Keratinocyte (primary cell): ENCODE measurements around the gene DDX20.

ENCODE experiments used
- EZH2 ChIP-seq: IDR thresholded peaks from one replicate; pipeline ENCODE4 v1.6.1; 2012; ENCODE audit warnings: inconsistent platforms, mild to moderate bottlenecking, low read length, moderate library complexity
- TF ChIP-seq, protein P1 (sequence below), 3 experiments: IDR thresholded peaks in 1 of 3; conservative IDR thresholded peaks in 1 of 3; optimal IDR thresholded peaks in 1 of 3; 2 replicates in 2 of 3; 3 replicates in 1 of 3; pipeline versions ENCODE3 to v1.5.1; 2011; ENCODE audit warnings: low read length in 3 of 3, mild to moderate bottlenecking in 3 of 3, moderate library complexity in 2 of 3, control low read depth in 1 of 3, inconsistent platforms in 1 of 3; ENCODE audit not compliant: insufficient read depth in 2 of 3; ENCODE audit errors: extremely low read depth in 1 of 3

DNA sequence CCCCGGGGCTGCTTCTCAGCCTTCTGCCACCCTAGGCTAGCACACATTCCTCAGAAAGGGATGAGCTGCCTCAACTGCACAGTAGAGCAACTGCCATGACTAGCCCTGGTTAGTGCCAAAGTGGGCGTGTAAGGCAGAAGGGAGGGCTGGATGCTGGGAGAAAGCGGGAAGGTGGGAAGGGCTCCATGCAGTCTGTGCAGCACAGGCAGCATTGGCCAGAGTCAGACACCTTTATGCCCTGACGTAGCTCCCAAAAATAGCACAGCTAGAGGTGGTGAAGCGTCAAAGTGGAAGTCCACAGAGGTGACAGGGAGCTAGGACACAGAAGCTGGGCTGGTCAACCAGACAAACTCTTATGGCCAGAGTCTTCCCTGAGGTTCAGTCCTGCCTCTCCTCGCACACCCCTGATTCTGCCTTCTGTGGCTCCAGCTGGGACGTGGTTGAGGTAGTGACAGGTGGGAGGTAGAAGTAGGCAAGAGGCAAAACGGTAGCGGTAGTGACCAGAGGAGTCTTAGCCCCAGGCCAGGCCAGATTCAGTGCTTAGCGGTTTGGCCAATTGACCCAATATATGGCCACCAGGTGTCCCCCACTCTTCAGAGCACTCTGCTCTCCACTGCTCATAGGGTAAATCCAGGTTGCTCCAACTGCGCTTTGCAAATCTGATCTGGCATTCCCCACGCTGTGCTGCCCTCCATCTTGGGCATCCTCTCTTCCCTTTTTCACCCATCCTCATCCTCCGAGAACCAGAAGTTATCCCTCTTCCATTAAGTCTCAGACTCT lies 45.6 kb downstream of the DDX20 start:
- TF ChIP-seq, protein P1, sequence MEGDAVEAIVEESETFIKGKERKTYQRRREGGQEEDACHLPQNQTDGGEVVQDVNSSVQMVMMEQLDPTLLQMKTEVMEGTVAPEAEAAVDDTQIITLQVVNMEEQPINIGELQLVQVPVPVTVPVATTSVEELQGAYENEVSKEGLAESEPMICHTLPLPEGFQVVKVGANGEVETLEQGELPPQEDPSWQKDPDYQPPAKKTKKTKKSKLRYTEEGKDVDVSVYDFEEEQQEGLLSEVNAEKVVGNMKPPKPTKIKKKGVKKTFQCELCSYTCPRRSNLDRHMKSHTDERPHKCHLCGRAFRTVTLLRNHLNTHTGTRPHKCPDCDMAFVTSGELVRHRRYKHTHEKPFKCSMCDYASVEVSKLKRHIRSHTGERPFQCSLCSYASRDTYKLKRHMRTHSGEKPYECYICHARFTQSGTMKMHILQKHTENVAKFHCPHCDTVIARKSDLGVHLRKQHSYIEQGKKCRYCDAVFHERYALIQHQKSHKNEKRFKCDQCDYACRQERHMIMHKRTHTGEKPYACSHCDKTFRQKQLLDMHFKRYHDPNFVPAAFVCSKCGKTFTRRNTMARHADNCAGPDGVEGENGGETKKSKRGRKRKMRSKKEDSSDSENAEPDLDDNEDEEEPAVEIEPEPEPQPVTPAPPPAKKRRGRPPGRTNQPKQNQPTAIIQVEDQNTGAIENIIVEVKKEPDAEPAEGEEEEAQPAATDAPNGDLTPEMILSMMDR (optimal IDR thresholded peaks at IDR 0.05 in 1 of 3, IDR thresholded peaks at IDR 0.05 in 1 of 3, conservative IDR thresholded peaks at IDR 0.05 in 1 of 3; ENCODE audit: extremely low read depth in 1 of 3, insufficient read depth in 2 of 3, low read length in 3 of 3) = peak in 1 of 3 experiments; percentile 25
- TF ChIP-seq EZH2 = no peak
